Measurements from ENCODE around the gene COL24A1.

DNA sequence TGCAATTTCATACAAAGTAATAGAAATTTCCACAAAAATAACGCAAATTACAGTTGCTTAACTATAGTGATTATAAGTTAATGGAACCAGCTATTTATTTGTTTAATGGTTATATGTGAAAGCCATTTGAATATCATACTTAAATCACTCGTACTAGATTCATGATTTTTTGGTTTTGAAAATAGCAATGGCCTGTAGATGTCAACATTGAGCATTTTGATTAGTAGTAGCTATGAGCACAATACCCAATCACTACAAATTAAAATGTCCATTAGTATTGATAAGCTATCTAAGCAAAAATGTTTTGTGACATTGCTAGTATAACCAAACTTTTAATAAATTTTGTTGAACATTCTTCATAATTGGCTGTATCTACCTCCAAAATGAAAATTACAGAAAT is 10.0 kb downstream of the COL24A1 start:
- TF ChIP-seq POLR2A (IDR thresholded peaks at IDR 0.05): no peak
- TF ChIP-seq, protein P1, sequence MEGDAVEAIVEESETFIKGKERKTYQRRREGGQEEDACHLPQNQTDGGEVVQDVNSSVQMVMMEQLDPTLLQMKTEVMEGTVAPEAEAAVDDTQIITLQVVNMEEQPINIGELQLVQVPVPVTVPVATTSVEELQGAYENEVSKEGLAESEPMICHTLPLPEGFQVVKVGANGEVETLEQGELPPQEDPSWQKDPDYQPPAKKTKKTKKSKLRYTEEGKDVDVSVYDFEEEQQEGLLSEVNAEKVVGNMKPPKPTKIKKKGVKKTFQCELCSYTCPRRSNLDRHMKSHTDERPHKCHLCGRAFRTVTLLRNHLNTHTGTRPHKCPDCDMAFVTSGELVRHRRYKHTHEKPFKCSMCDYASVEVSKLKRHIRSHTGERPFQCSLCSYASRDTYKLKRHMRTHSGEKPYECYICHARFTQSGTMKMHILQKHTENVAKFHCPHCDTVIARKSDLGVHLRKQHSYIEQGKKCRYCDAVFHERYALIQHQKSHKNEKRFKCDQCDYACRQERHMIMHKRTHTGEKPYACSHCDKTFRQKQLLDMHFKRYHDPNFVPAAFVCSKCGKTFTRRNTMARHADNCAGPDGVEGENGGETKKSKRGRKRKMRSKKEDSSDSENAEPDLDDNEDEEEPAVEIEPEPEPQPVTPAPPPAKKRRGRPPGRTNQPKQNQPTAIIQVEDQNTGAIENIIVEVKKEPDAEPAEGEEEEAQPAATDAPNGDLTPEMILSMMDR (IDR thresholded peaks at IDR 0.05): no peak
